ENCODE measurements around the gene NFIX. TPM values are rescaled to one million over a fixed set of nuclear protein-coding genes. Genes with fewer than 3 reads are reported as not detected.

The NFIX gene
- total RNA-seq, 1 donor = 114 TPM

DNA sequence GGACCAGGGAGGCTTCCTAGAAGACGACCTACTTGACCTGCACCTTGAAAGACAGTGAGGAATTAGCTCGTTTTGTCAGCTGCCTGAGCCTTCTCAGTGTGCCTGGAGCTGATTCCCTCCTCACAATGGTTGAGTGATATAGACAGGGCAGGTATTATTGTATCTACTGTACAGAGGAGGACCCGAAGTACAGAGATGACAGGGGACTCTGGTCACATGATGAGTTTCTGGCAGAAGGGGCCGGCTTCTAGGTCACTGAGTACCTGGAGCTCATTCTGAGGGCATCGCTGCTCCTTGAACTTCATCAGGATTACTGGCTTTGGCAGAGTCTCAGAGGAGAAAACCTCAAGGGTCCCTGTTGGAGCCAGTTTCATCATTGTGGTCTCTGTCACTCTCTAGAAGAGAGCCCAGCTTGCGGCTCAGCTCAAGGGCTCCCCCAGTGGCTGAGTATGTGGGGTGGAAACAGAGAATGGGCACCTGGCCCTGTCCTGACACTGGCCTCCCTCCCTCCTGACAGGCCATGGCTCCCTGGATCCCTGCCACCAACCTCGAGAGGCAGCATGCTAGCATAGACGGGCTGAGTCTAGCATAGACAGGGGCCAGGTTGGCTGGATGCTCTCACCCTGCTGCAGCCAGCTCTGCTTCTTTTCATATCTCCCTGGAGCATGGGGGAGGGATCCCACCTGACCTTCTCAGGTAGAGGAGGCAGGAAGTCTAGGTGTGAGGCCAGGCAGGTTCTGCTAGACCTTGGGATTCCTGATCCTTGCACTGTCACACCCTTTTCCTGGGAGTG lies 38.7 kb downstream of the NFIX start:
- Histone ChIP-seq H4K20me1 (ENCODE audit: insufficient read depth, low read length) (peaks cover 32% of the 10 kb centered on the region), H3K36me3 (ENCODE audit: insufficient read depth, low read length) (peaks cover 33% of the 10 kb centered on the region), H3K4me3 (ENCODE audit: insufficient read depth, low read length) (no peak overlapping the region), H2AFZ (ENCODE audit: low read length) (no peak overlapping the region), H3K9me3 (ENCODE audit: low read depth, low read length) (no peaks in the 10 kb centered on the region), H3K79me2 (ENCODE audit: insufficient read depth, low read length) (peaks cover 97% of the 10 kb centered on the region), H3K27me3 (ENCODE audit: insufficient read depth, low read length) (no peaks in the 10 kb centered on the region), H3K27ac (ENCODE audit: low read depth, low read length) (peak overlapping the region; percentile 77), H3K4me2 (ENCODE audit: insufficient read depth, low read length) (peak overlapping the region; percentile 7), H3K4me1 (ENCODE audit: insufficient read depth, low read length) (peaks cover 76% of the 10 kb centered on the region)
- peak; percentile 80 for DNase-seq (ENCODE audit: insufficient read length, low spot score, missing footprints)
- TF ChIP-seq, protein P1, sequence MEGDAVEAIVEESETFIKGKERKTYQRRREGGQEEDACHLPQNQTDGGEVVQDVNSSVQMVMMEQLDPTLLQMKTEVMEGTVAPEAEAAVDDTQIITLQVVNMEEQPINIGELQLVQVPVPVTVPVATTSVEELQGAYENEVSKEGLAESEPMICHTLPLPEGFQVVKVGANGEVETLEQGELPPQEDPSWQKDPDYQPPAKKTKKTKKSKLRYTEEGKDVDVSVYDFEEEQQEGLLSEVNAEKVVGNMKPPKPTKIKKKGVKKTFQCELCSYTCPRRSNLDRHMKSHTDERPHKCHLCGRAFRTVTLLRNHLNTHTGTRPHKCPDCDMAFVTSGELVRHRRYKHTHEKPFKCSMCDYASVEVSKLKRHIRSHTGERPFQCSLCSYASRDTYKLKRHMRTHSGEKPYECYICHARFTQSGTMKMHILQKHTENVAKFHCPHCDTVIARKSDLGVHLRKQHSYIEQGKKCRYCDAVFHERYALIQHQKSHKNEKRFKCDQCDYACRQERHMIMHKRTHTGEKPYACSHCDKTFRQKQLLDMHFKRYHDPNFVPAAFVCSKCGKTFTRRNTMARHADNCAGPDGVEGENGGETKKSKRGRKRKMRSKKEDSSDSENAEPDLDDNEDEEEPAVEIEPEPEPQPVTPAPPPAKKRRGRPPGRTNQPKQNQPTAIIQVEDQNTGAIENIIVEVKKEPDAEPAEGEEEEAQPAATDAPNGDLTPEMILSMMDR (IDR thresholded peaks at IDR 0.05; ENCODE audit: extremely low read depth, low read depth, low read length) = peak; percentile 91

DNA sequence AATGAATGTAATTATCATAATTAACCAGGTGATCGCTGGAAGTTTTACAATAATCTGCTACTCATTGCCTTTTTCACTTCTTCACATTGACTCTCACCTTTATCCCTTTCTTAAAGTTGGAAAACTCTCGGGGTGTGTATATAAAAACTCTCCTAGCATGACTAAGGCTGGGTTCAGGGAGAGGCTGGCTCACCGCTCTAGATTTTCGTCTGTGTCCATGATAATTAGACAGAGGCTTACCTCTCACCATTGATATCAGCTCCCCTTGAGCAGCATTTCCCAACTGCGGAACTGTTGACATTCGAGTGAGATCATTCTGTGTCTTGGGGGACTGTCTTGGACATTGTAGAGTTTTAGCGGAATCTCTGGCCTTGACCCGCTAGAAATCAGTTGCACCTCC lies 39.4 kb downstream of the NFIX start:
- H3K36me3 ChIP-seq (ENCODE audit: insufficient read depth, low read length) = peaks cover 27% of the 10 kb centered on the region

DNA sequence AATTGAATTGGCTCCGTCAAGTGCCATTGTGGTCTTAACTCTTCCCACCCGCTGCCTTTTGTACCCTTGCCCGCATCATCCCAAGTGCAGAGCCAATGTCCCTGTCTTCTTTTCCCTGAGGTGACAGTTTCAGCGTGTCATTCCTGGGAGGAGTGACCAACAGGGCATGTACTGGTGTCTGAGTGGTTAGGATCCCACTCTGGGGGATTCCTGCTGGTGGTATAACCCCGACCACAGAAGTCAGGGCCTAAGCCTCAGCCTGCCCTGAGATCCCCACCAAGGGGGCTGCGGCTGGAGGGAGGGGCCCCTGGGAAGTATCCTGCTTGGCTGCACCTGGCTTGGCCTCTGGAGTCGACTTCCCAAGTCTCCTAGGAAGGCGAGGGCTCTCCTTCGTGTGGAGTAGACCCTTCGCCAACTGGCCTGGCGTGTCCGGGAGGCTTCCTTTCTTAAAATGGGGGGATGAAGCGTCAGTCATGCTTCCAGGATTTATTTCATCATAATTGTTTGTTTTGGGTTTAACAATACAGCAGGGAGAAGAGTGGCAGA lies 40.6 kb downstream of the NFIX start:
- DNase-seq (ENCODE audit: insufficient read length, low spot score, missing footprints) = no peak
- H2AFZ ChIP-seq (ENCODE audit: low read length) = no peak overlapping the region
- H3K79me2 ChIP-seq (ENCODE audit: insufficient read depth, low read length) = peaks cover 97% of the 10 kb centered on the region
- no peaks in the 10 kb centered on the region for H3K27me3 ChIP-seq (ENCODE audit: insufficient read depth, low read length)
- H3K36me3 ChIP-seq (ENCODE audit: insufficient read depth, low read length) = peaks cover 19% of the 10 kb centered on the region
- H4K20me1 ChIP-seq (ENCODE audit: insufficient read depth, low read length) = peaks cover 25% of the 10 kb centered on the region
- TF ChIP-seq, protein P1 (IDR thresholded peaks at IDR 0.05; ENCODE audit: extremely low read depth, low read depth, low read length) = no peak
- H3K9me3 ChIP-seq (ENCODE audit: low read depth, low read length) = no peaks in the 10 kb centered on the region
- H3K4me2 ChIP-seq (ENCODE audit: insufficient read depth, low read length) = peak overlapping the region; percentile 68
- peak overlapping the region; percentile 94 for H3K27ac ChIP-seq (ENCODE audit: low read depth, low read length)
- no peak overlapping the region for H3K4me3 ChIP-seq (ENCODE audit: insufficient read depth, low read length)
- peaks cover 76% of the 10 kb centered on the region for H3K4me1 ChIP-seq (ENCODE audit: insufficient read depth, low read length)

More for the DNA sequence above, 39.4 kb downstream of the NFIX start:
- no peak overlapping the region for H2AFZ ChIP-seq (ENCODE audit: low read length)
- H3K79me2 ChIP-seq (ENCODE audit: insufficient read depth, low read length) = peaks cover 97% of the 10 kb centered on the region
- DNase-seq (ENCODE audit: insufficient read length, low spot score, missing footprints) = no peak
- H3K4me1 ChIP-seq (ENCODE audit: insufficient read depth, low read length) = peaks cover 76% of the 10 kb centered on the region
- no peak overlapping the region for H3K4me2 ChIP-seq (ENCODE audit: insufficient read depth, low read length)
- H3K27ac ChIP-seq (ENCODE audit: low read depth, low read length) = peak overlapping the region; percentile 94
- H4K20me1 ChIP-seq (ENCODE audit: insufficient read depth, low read length) = peaks cover 32% of the 10 kb centered on the region
- no peak overlapping the region for H3K4me3 ChIP-seq (ENCODE audit: insufficient read depth, low read length)
- no peaks in the 10 kb centered on the region for H3K9me3 ChIP-seq (ENCODE audit: low read depth, low read length)
- no peaks in the 10 kb centered on the region for H3K27me3 ChIP-seq (ENCODE audit: insufficient read depth, low read length)
- TF ChIP-seq, protein P1 (IDR thresholded peaks at IDR 0.05; ENCODE audit: extremely low read depth, low read depth, low read length) = no peak

DNA sequence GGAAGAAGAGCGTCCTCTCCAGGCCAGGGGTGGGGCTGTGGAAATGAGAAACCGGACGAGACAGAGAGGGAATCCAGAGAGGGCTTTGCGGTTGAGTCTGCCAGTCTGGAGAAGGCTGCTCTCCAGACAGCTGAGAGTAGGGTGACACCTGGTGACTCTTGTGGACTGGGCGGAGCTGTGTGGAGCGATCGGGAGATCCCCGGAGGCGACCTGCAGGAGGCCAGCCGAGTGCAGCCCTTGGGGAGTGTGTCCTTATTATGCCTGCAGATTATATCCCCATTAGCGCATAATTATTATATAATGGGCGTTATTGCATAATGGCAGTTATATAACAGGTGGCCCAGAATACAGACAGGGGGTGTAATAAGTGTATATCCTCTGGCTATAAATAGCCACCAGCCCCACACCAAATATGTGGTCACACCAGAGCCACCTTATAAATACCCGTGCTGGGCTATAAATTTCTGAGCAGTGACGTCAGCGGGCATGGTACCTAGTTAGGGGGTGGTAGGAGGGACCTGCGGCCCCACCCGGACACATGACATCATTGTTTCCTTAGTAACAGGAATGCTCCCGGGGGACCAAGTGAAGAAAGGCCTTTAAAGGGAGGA lies 41.2 kb downstream of the NFIX start:
- Histone ChIP-seq H4K20me1 (ENCODE audit: insufficient read depth, low read length) (peaks cover 23% of the 10 kb centered on the region), H3K79me2 (ENCODE audit: insufficient read depth, low read length) (peaks cover 96% of the 10 kb centered on the region), H3K27me3 (ENCODE audit: insufficient read depth, low read length) (no peaks in the 10 kb centered on the region), H3K4me1 (ENCODE audit: insufficient read depth, low read length) (peaks cover 70% of the 10 kb centered on the region), H3K4me3 (ENCODE audit: insufficient read depth, low read length) (peak overlapping the region; percentile 38), H3K9me3 (ENCODE audit: low read depth, low read length) (no peaks in the 10 kb centered on the region), H3K4me2 (ENCODE audit: insufficient read depth, low read length) (peak overlapping the region; percentile 68), H3K27ac (ENCODE audit: low read depth, low read length) (peak overlapping the region; percentile 94), H2AFZ (ENCODE audit: low read length) (no peak overlapping the region), H3K36me3 (ENCODE audit: insufficient read depth, low read length) (peaks cover 13% of the 10 kb centered on the region)
- TF ChIP-seq, protein P1 (IDR thresholded peaks at IDR 0.05; ENCODE audit: extremely low read depth, low read depth, low read length) = peak; percentile 50
- DNase-seq (ENCODE audit: insufficient read length, low spot score, missing footprints) = peak; percentile 93
